Panc1 (cell line): ENCODE measurements around the gene DSCAML1. TPM values are rescaled to one million over a fixed set of nuclear protein-coding genes. Genes with fewer than 3 reads are reported as not detected.

Experiments used
- ATAC-seq: fragments of 200-7000 bp; cut with Tn5 transposase; 2 replicates; pipeline ENCODE4 v1.9.1; 2020; ENCODE audit warnings: mild to moderate bottlenecking, moderate library complexity
- BruUV-seq: library from RNA; stranded (reverse); fragments of 400-500 nt; replicated peaks from 2 replicates; lab custom pipeline; 2021; lab: Mats Ljungman, UMichigan
- CTCF ChIA-PET: fragments of 300-600 bp; sonication (Branson Sonifier 250); formaldehyde crosslinking; loops from one replicate; lab custom pipeline; 2022; ENCODE audit warnings: antibody characterized with exemption; lab: Charles Lee
- POLR2A ChIA-PET: fragments of 300-600 bp; sonication (Branson Sonifier 250); formaldehyde crosslinking; loops from one replicate; lab custom pipeline; 2022; ENCODE audit warnings: antibody characterized with exemption; lab: Charles Lee
- DNase-seq: peaks from one replicate; pipeline ENCODE4 v3.0.0-alpha.2; 2010; ENCODE audit warnings: low read depth, low spot score
- H3K27ac ChIP-seq: 2 replicates; pipeline ENCODE4 v1.5.1; 2011; ENCODE audit warnings: mild to moderate bottlenecking, low read length, inconsistent platforms
- H3K27me3 ChIP-seq: fragments of 200-500 bp; sonication (Bioruptor generic); 2 replicates; pipeline ENCODE4 v1.6.0; 2014; ENCODE audit warnings: low read length, inconsistent platforms; ENCODE audit not compliant: control insufficient read depth, insufficient read depth
- H3K36me3 ChIP-seq: fragments of 200-500 bp; sonication (Bioruptor generic); 2 replicates; pipeline ENCODE4 v1.5.1; 2014; ENCODE audit warnings: inconsistent platforms, mild to moderate bottlenecking, low read length, moderate library complexity; ENCODE audit not compliant: control insufficient read depth, insufficient read depth
- H3K4me1 ChIP-seq: 2 replicates; pipeline ENCODE4 v1.5.1; 2011; ENCODE audit warnings: inconsistent platforms, mild to moderate bottlenecking, low read length, moderate library complexity; ENCODE audit not compliant: control insufficient read depth, insufficient read depth
- H3K4me3 ChIP-seq, 2 experiments: 2 replicates each; pipeline ENCODE4 v1.5.1; 2011 to 2012; ENCODE audit warnings: low read depth in 2 of 2, low read length in 2 of 2, mild to moderate bottlenecking in 2 of 2, inconsistent platforms in 1 of 2, moderate library complexity in 1 of 2
- H3K9me3 ChIP-seq: fragments of 200-500 bp; sonication (Bioruptor generic); 2 replicates; pipeline ENCODE4 v1.5.1; 2014; ENCODE audit warnings: low read depth, mild to moderate bottlenecking, inconsistent platforms, low read length, moderate library complexity; ENCODE audit not compliant: control insufficient read depth, insufficient read depth
- CTCF ChIP-seq: fragments of 450-650 bp; IDR thresholded peaks from 2 replicates; pipeline ENCODE4 v1.5.1; 2017; ENCODE audit warnings: mild to moderate bottlenecking
- POLR2AphosphoS5 ChIP-seq: IDR thresholded peaks from 2 replicates; pipeline ENCODE4 v1.6.1; 2012; ENCODE audit warnings: mild to moderate bottlenecking, low read depth, low read length, moderate library complexity
- REST ChIP-seq, 2 experiments: IDR thresholded peaks; 2 replicates each; pipeline ENCODE4 v1.6.1; 2011 to 2012; ENCODE audit warnings: low read depth in 2 of 2, control low read depth in 1 of 2, low read length in 1 of 2, mild to moderate bottlenecking in 1 of 2, moderate library complexity in 1 of 2; ENCODE audit not compliant: insufficient read depth in 1 of 2
- SIN3A ChIP-seq: IDR thresholded peaks from 2 replicates; pipeline ENCODE4 v1.6.1; 2012; ENCODE audit warnings: low read depth, mild to moderate bottlenecking, low read length, moderate library complexity, borderline replicate concordance; ENCODE audit not compliant: insufficient read depth
- TCF7L2 ChIP-seq: IDR thresholded peaks from 2 replicates; pipeline ENCODE4 v1.6.1; 2011; ENCODE audit warnings: mild to moderate bottlenecking, low read depth, low read length, inconsistent platforms
- in situ Hi-C: cut with HindIII; loops from 2 replicates; pipeline ENCODE4 v1.10.0; 2016; ENCODE audit warnings: low sequenced_read_pairs, low pct_unique_long_range_greater_than_20kb
- intact Hi-C: fragments of 100-400 bp; cut with micrococcal nuclease; formaldehyde crosslinking; loops from one replicate; pipeline ENCODE4 v1.10.0; 2022; ENCODE audit not compliant: unreplicated experiment
- total RNA-seq: library from RNA; stranded (reverse); gene quantifications from one replicate; pipeline ENCODE4 v1.2.1, GENCODE V29; 2021; ENCODE audit not compliant: unreplicated experiment

Gene DSCAML1
- total RNA-seq, 1 experiment from 2014 or later, result 1.6 TPM

GRCh38 chr11:117642396-117642795 lies 154.6 kb downstream of the DSCAML1 start:
- CTCF ChIA-PET, result no interaction called here
- DNase-seq, result no peak
- intact Hi-C loops, result no loop called here
- in situ Hi-C loops, result no loop called here
- no peak overlapping the region for H3K27ac ChIP-seq
- BruUV-seq, result no TSS peak
- H3K9me3 ChIP-seq, result no peaks in the 10 kb centered on the region
- H3K4me1 ChIP-seq, result no peaks in the 10 kb centered on the region
- peaks cover 10% of the 10 kb centered on the region; the same call in 1 of the 2 replicates for H3K27me3 ChIP-seq
- no peak for TF ChIP-seq POLR2AphosphoS5
- TF ChIP-seq REST (IDR thresholded peaks at IDR 0.05; ENCODE audit: insufficient read depth in 1 of 2, low read depth in 2 of 2, low read length in 1 of 2), result no peak
- no peak for TF ChIP-seq SIN3A
- no peak for TF ChIP-seq TCF7L2
- no peak for TF ChIP-seq CTCF
- POLR2A ChIA-PET, result no interaction called here
- ATAC-seq, result no peak
- no peaks in the 10 kb centered on the region for H3K36me3 ChIP-seq
- no peak overlapping the region for H3K4me3 ChIP-seq

- Histone ChIP-seq H3K9me3 (no peaks in the 10 kb centered on the region), H3K27me3 (peaks cover 10% of the 10 kb centered on the region; the same call in 1 of the 2 replicates), H3K4me3 (no peak overlapping the region), H3K4me1 (no peaks in the 10 kb centered on the region), H3K36me3 (no peaks in the 10 kb centered on the region), H3K27ac (no peak overlapping the region)
- intact Hi-C loops, result no loop called here
- no TSS peak for BruUV-seq
- no peak for DNase-seq
- ChIA-PET POLR2A (no interaction called here), CTCF (no interaction called here)
- ATAC-seq, result no peak
- in situ Hi-C loops, result no loop called here
- TF ChIP-seq SIN3A, result no peak
- TF ChIP-seq REST (IDR thresholded peaks at IDR 0.05; ENCODE audit: insufficient read depth in 1 of 2, low read depth in 2 of 2, low read length in 1 of 2), result no peak
- TF ChIP-seq TCF7L2, result no peak
- no peak for TF ChIP-seq POLR2AphosphoS5
- no peak for TF ChIP-seq CTCF
Observed at GRCh38 chr11:117641008-117641915, 155.8 kb downstream of the DSCAML1 start.
